H1 (cell line): ENCODE measurements around the gene SNF8. TPM values are rescaled to one million over a fixed set of nuclear protein-coding genes. Genes with fewer than 3 reads are reported as not detected.

Source experiments
- CTCF ChIA-PET: fragments of 300-600 bp; sonication (Branson Sonifier 250); formaldehyde crosslinking; loops from one replicate; lab custom pipeline; 2021; ENCODE audit not compliant: partially characterized antibody; lab: Charles Lee
- POLR2A ChIA-PET: fragments of 300-600 bp; sonication (Branson Sonifier 250); formaldehyde crosslinking; loops from one replicate; lab custom pipeline; 2021; ENCODE audit warnings: inconsistent platforms; ENCODE audit not compliant: partially characterized antibody; lab: Charles Lee
- DNase-seq, 2 experiments: peaks; one replicate each; pipeline versions ENCODE4 v3.0.0 to v3.0.0-alpha.2; 2010 to 2022; ENCODE audit warnings: low spot score in 2 of 2, low read depth in 1 of 2, mixed read lengths in 1 of 2
- FAIRE-seq: peaks from 2 replicates; lab custom pipeline; 2011; peaks lifted over from hg19 to GRCh38; lab: Jason Lieb, UNC
- H2AFZ ChIP-seq: 2 replicates; pipeline ENCODE4 v1.8.1; 2012; ENCODE audit warnings: low read length, inconsistent platforms
- H2AK5ac ChIP-seq: 2 replicates; pipeline ENCODE4 v1.6.1; 2013; ENCODE audit warnings: low read depth, low read length
- H2BK120ac ChIP-seq: replicated peaks from 2 replicates; pipeline ENCODE3; 2013; ENCODE audit warnings: low read depth, low read length, inconsistent platforms
- H2BK12ac ChIP-seq: 2 replicates; pipeline ENCODE4 v1.6.1; 2013; ENCODE audit warnings: low read depth, low read length
- H2BK15ac ChIP-seq: 2 replicates; pipeline ENCODE4 v1.6.1; 2013; ENCODE audit warnings: low read length
- H2BK20ac ChIP-seq: 2 replicates; pipeline ENCODE4 v1.6.1; 2013; ENCODE audit warnings: low read length
- H2BK5ac ChIP-seq: 2 replicates; pipeline ENCODE4 v1.6.1; 2013; ENCODE audit warnings: low read depth, low read length
- H3K14ac ChIP-seq: 2 replicates; pipeline ENCODE4 v1.6.1; 2013; ENCODE audit warnings: inconsistent platforms; ENCODE audit not compliant: insufficient read length
- H3K18ac ChIP-seq: 2 replicates; pipeline ENCODE4 v1.6.1; 2013; ENCODE audit warnings: low read length; ENCODE audit errors: extremely low read depth
- H3K23ac ChIP-seq: 2 replicates; pipeline ENCODE4 v1.6.1; 2013; ENCODE audit warnings: inconsistent platforms; ENCODE audit not compliant: insufficient read length
- H3K23me2 ChIP-seq: 2 replicates; pipeline ENCODE4 v1.6.1; 2013; ENCODE audit warnings: low read depth, low read length
- H3K27ac ChIP-seq: 2 replicates; pipeline ENCODE4 v1.6.1; 2011; ENCODE audit warnings: low read depth, low read length, inconsistent platforms
- H3K27me3 ChIP-seq, 4 experiments: replicated peaks in 1 of 4; 1 replicate in 1 of 4; 2 replicates in 3 of 4; pipeline versions ENCODE4 v1.6.1 to v1.8.1; 2011 to 2013; ENCODE audit warnings: low read length in 3 of 4, mild to moderate bottlenecking in 3 of 4, inconsistent platforms in 2 of 4, mixed read lengths in 2 of 4, moderate library complexity in 1 of 4; ENCODE audit not compliant: control insufficient read depth in 3 of 4, insufficient read depth in 3 of 4; ENCODE audit errors: extremely low read depth in 1 of 4
- H3K36me3 ChIP-seq, 4 experiments: 2 replicates each; pipeline versions ENCODE4 v1.6.1 to v1.8.1; 2011 to 2013; ENCODE audit warnings: mild to moderate bottlenecking in 4 of 4, low read length in 3 of 4, moderate library complexity in 2 of 4, control low read depth in 1 of 4, inconsistent platforms in 1 of 4; ENCODE audit not compliant: insufficient read depth in 4 of 4, control insufficient read depth in 2 of 4
- H3K4ac ChIP-seq: replicated peaks from 2 replicates; pipeline ENCODE3; 2013; ENCODE audit warnings: low read length, low read depth, mixed read lengths, inconsistent platforms; ENCODE audit not compliant: insufficient read length
- H3K4me1 ChIP-seq, 4 experiments: replicated peaks in 1 of 4; 1 replicate in 1 of 4; 2 replicates in 3 of 4; pipeline versions ENCODE4 v1.6.1 to v1.8.1; 2011 to 2013; ENCODE audit warnings: low read length in 3 of 4, inconsistent platforms in 2 of 4, mixed read lengths in 1 of 4; ENCODE audit not compliant: insufficient read depth in 4 of 4, control insufficient read depth in 3 of 4
- H3K4me2 ChIP-seq, 2 experiments: 2 replicates each; pipeline versions ENCODE4 v1.6.1 to v1.8.1; 2011 to 2013; ENCODE audit warnings: low read depth in 2 of 2, low read length in 2 of 2, control low read depth in 1 of 2, inconsistent platforms in 1 of 2, mild to moderate bottlenecking in 1 of 2; ENCODE audit not compliant: insufficient read depth in 1 of 2
- H3K4me3 ChIP-seq, 4 experiments: fragments of 200-600, 300-600 bp in 1 of 4; sonication (generic), shearing (Covaris generic), sonication (Bioruptor Twin) in 1 of 4; 2 replicates each; pipeline versions ENCODE4 v1.5.1 to v1.8.1; 2011 to 2016; ENCODE audit warnings: low read length in 4 of 4, low read depth in 3 of 4, control low read depth in 2 of 4, inconsistent platforms in 2 of 4, mild to moderate bottlenecking in 2 of 4, mixed read lengths in 1 of 4, moderate library complexity in 1 of 4; ENCODE audit not compliant: insufficient read depth in 2 of 4; ENCODE audit errors: extremely low read depth in 1 of 4
- H3K56ac ChIP-seq: replicated peaks from 2 replicates; pipeline ENCODE3; 2013; ENCODE audit warnings: low read depth, mild to moderate bottlenecking, mixed read lengths, low read length, inconsistent platforms; ENCODE audit not compliant: insufficient read length
- H3K79me1 ChIP-seq: 2 replicates; pipeline ENCODE4 v1.6.1; 2013; ENCODE audit warnings: low read depth, low read length, control low read depth
- H3K79me2 ChIP-seq, 2 experiments: 2 replicates each; pipeline versions ENCODE4 v1.6.1 to v1.8.1; 2012 to 2013; ENCODE audit warnings: low read length in 2 of 2, mild to moderate bottlenecking in 2 of 2, inconsistent platforms in 1 of 2; ENCODE audit not compliant: insufficient read depth in 2 of 2, control insufficient read depth in 1 of 2
- H3K9ac ChIP-seq, 4 experiments: replicated peaks in 1 of 4; 1 replicate in 1 of 4; 2 replicates in 3 of 4; pipeline versions ENCODE4 v1.6.1 to v1.8.1; 2011 to 2013; ENCODE audit warnings: low read depth in 3 of 4, low read length in 3 of 4, control low read depth in 2 of 4, mild to moderate bottlenecking in 2 of 4, moderate library complexity in 2 of 4, inconsistent platforms in 1 of 4; ENCODE audit errors: extremely low read depth in 1 of 4
- H3K9me3 ChIP-seq, 2 experiments: 2 replicates each; pipeline versions ENCODE4 v1.6.1 to v1.8.1; 2012 to 2013; ENCODE audit warnings: mild to moderate bottlenecking in 2 of 2, moderate library complexity in 2 of 2, control low read depth in 1 of 2, inconsistent platforms in 1 of 2, low read depth in 1 of 2, low read length in 1 of 2, mixed read lengths in 1 of 2; ENCODE audit not compliant: insufficient read depth in 2 of 2
- H4K20me1 ChIP-seq, 2 experiments: replicated peaks in 1 of 2; 2 replicates each; pipeline versions ENCODE3 to v1.8.1; 2011 to 2013; ENCODE audit warnings: inconsistent platforms in 2 of 2, low read length in 2 of 2, mild to moderate bottlenecking in 1 of 2; ENCODE audit not compliant: insufficient read depth in 2 of 2, control insufficient read depth in 1 of 2
- H4K5ac ChIP-seq: 2 replicates; pipeline ENCODE4 v1.6.1; 2013; ENCODE audit warnings: low read length, low read depth, mixed read lengths, inconsistent platforms; ENCODE audit not compliant: insufficient read length
- H4K8ac ChIP-seq: 2 replicates; pipeline ENCODE4 v1.8.0; 2013; ENCODE audit warnings: mild to moderate bottlenecking, moderate library complexity, low read length, inconsistent platforms; ENCODE audit not compliant: insufficient read depth; ENCODE audit errors: extremely low read depth
- H4K91ac ChIP-seq: replicated peaks from 2 replicates; pipeline ENCODE3; 2013; ENCODE audit warnings: low read length, mixed read lengths, inconsistent platforms; ENCODE audit not compliant: insufficient read length
- CHD1 ChIP-seq: IDR thresholded peaks from 2 replicates; pipeline ENCODE4 v1.6.1; 2012; ENCODE audit warnings: low read depth, low read length, improper control_type of control experiment
- CHD2 ChIP-seq: IDR thresholded peaks from 2 replicates; pipeline ENCODE4 v1.6.1; 2012; ENCODE audit warnings: low read length, improper control_type of control experiment
- POLR2A ChIP-seq, 2 experiments: IDR thresholded peaks; 1 replicate in 1 of 2; 2 replicates in 1 of 2; pipeline ENCODE4 v1.6.1; 2011; ENCODE audit warnings: low read depth in 2 of 2, low read length in 2 of 2, mild to moderate bottlenecking in 2 of 2; ENCODE audit errors: control extremely low read depth in 1 of 2
- SAP30 ChIP-seq: fragments of 300-600 bp; sonication (generic); IDR thresholded peaks from 2 replicates; pipeline ENCODE4 v1.7.1; 2012; ENCODE audit warnings: low read length, moderate library complexity, mild to moderate bottlenecking, inconsistent platforms; ENCODE audit not compliant: insufficient read depth, insufficient replicate concordance
- WGBS, 2 experiments: shearing (Covaris generic) in 1 of 2; methylation state at CpG; one replicate each; pipeline versions ENCODE4 v1.1.6 to v1.1.7; 2013 to 2015; ENCODE audit warnings: low lambda C conversion rate in 2 of 2, mixed read lengths in 2 of 2, inconsistent platforms in 1 of 2, low coverage in 1 of 2, missing lambda C conversion rate in 1 of 2; ENCODE audit not compliant: insufficient replicate concordance in 2 of 2, insufficient coverage in 1 of 2, insufficient read length in 1 of 2; ENCODE audit errors: extremely low coverage in 1 of 2, missing lambda C conversion rate in 1 of 2; 5-methylcytosine and 5-hydroxymethylcytosine counted together
- polyA plus RNA-seq, 7 experiments: library from polyadenylated mRNA; depleted of rRNA in 3 of 7; stranded (reverse) in 5 of 7; unstranded in 2 of 7; fragments of >200 nt in 5 of 7; fragments of 200-250 nt in 2 of 7; gene quantifications; 1 replicate in 5 of 7; 2 replicates in 1 of 7; 4 replicates in 1 of 7; pipeline versions ENCODE4 v1.2.1 to v1.2.3, GENCODE V29; 2011 to 2013; ENCODE audit warnings: missing spikeins in 2 of 7, mixed read lengths in 2 of 7
- total RNA-seq: library from RNA; stranded (reverse); fragmentation: NEBNext Ultra II Directional; extraction: Animal tissue kit (Norgen Biotek cat#: 25700); gene quantifications from 2 replicates; pipeline ENCODE4 v1.2.1, GENCODE V29; 2021

The SNF8 gene
- total and polyA plus RNA-seq, 2 of the 8 experiments (the other 6 are each of a cell fraction or from before 2014, with no cell fraction given): 132 to 133 TPM

GRCh38 chr17:48952904-48953303 lies 8.3 kb upstream of the SNF8 start:
- H4K91ac ChIP-seq: no peak overlapping the region
- H2BK5ac ChIP-seq: no peak overlapping the region
- no peak overlapping the region for H2BK120ac ChIP-seq
- no peak overlapping the region for H2BK20ac ChIP-seq
- H3K4me2 ChIP-seq: no peak overlapping the region
- POLR2A ChIA-PET: interaction anchor here (1.0 to 3.6 kb wide), 8 partner anchors 9 to 69 kb away, joined by 3 to 25 read pairs (median 4); partner anchors contain the start of genes ATP5MC1, IGF2BP1 and SNF8
- no peaks in the 10 kb centered on the region for H4K20me1 ChIP-seq
- peaks cover 0 to 5% (median 3%) of the 10 kb centered on the region in 4 experiments; a peak in 3 of 7 replicates for H3K4me1 ChIP-seq
- TF ChIP-seq POLR2A (IDR thresholded peaks at IDR 0.05; ENCODE audit: control extremely low read depth in 1 of 2, low read depth in 2 of 2, low read length in 2 of 2): no peak
- no peak for TF ChIP-seq CHD2
- TF ChIP-seq CHD1: no peak
- no peak for TF ChIP-seq SAP30
- no peak overlapping the region for H4K8ac ChIP-seq
- no peak overlapping the region for H3K14ac ChIP-seq
- no peak for FAIRE-seq
- no peaks in the 10 kb centered on the region for H3K36me3 ChIP-seq
- no peak overlapping the region for H3K18ac ChIP-seq
- no peaks in the 10 kb centered on the region for H3K79me1 ChIP-seq
- no peak overlapping the region for H3K4me3 ChIP-seq
- no peak overlapping the region for H3K56ac ChIP-seq
- H2BK15ac ChIP-seq: no peak overlapping the region
- H2AFZ ChIP-seq: no peak overlapping the region
- H3K79me2 ChIP-seq: no peaks in the 10 kb centered on the region
- no peak overlapping the region for H3K27ac ChIP-seq
- H3K4ac ChIP-seq: no peak overlapping the region
- no peak for DNase-seq
- no peaks in the 10 kb centered on the region for H3K9me3 ChIP-seq
- no peak overlapping the region for H2BK12ac ChIP-seq
- WGBS, 2 experiments: 88% methylated on average over 5 of the region's 5 CpGs; no CpG with 5 or more reads in 1 of the 2 experiments
- no peaks in the 10 kb centered on the region for H3K27me3 ChIP-seq
- H3K23ac ChIP-seq: no peak overlapping the region
- H3K9ac ChIP-seq: no peak overlapping the region
- CTCF ChIA-PET: interaction anchor here (1.0 to 3.8 kb wide), 15 partner anchors 8 to 159 kb away, joined by 3 to 59 read pairs (median 6); partner anchors contain the start of gene GIP
- H4K5ac ChIP-seq: no peak overlapping the region
- H2AK5ac ChIP-seq: no peak overlapping the region
- H3K23me2 ChIP-seq: no peaks in the 10 kb centered on the region
